Measurements from ENCODE around the gene GPC3.

The GPC3 gene

DNA sequence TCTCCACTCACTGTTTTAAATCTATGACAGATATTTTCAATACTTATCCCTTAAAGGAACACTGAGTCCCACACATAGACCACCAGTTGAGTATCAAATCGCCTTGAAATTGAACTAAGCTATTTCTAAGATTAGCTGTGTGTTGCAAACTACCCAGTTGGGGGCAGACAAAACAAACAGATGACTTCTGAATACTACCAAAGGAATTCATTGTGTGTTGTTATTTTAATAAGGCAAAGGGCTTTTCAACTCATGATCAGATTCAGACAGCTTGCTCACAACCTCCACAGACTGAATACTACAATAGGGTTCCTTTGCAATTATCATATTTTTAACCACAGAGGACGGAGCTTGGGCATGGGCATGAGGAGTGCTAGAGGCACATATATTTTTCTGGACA lies 287.1 kb downstream of the GPC3 start:
- DNase-seq (ENCODE audit: extremely low spot score), result peak; percentile 18
- POLR2A ChIA-PET, result no interaction called here
- TF ChIP-seq, protein P1, sequence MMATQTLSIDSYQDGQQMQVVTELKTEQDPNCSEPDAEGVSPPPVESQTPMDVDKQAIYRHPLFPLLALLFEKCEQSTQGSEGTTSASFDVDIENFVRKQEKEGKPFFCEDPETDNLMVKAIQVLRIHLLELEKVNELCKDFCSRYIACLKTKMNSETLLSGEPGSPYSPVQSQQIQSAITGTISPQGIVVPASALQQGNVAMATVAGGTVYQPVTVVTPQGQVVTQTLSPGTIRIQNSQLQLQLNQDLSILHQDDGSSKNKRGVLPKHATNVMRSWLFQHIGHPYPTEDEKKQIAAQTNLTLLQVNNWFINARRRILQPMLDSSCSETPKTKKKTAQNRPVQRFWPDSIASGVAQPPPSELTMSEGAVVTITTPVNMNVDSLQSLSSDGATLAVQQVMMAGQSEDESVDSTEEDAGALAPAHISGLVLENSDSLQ (IDR thresholded peaks at IDR 0.05), result 0 out of 2 replicates have a peak, but pooled peaks have one; percentile 15
- TF ChIP-seq L3MBTL2 (conservative IDR thresholded peaks at IDR 0.05), result no peak
- CTCF ChIA-PET, result interaction anchor here (0.6 to 2.3 kb wide), 9 partner anchors 10 to 1094 kb away, joined by 3 to 7 read pairs (median 4); partner anchors contain the start of gene HS6ST2

DNA sequence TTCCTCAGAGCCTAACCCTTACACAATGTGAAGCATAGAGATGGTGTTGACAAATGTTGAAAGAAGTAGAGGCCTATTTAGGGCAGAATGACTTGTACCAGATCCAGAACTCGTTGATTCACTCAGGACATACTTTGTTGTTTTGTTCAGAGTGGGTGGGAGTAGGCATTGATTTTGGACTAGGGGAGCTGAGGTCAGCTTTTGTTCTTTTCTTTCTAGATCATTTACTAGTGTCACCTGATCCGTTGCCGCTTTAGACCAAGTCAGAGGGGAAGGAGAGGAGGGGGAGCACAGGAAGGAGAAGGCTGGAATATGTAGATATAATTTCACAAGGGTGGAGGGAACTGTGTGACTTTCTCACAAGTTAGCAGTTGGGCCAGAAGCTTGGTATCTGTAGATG lies 287.7 kb downstream of the GPC3 start:
- POLR2A ChIA-PET, result no interaction called here
- no peak for DNase-seq (ENCODE audit: extremely low spot score)
- CTCF ChIA-PET, result interaction anchor here (0.6 to 2.3 kb wide), 8 partner anchors 9 to 1093 kb away, joined by 3 to 7 read pairs (median 4); partner anchors contain the start of gene HS6ST2
- TF ChIP-seq ZNF384 (IDR thresholded peaks at IDR 0.05) (no peak), CTBP1 (IDR thresholded peaks at IDR 0.05; ENCODE audit: borderline replicate concordance) (no peak), SP1 (IDR thresholded peaks at IDR 0.05) (no peak), FOXA1 (IDR thresholded peaks at IDR 0.05) (no peak), TARDBP (IDR thresholded peaks at IDR 0.05) (no peak), BHLHE40 (IDR thresholded peaks at IDR 0.05; ENCODE audit: borderline replicate concordance) (no peak), NFRKB (IDR thresholded peaks at IDR 0.05) (no peak), FOXM1 (IDR thresholded peaks at IDR 0.05; ENCODE audit: borderline replicate concordance) (no peak), ARNT (IDR thresholded peaks at IDR 0.05) (no peak), LEF1 (IDR thresholded peaks at IDR 0.05; ENCODE audit: borderline replicate concordance) (no peak), HDGF (IDR thresholded peaks at IDR 0.05; ENCODE audit: borderline replicate concordance) (no peak), SUZ12 (IDR thresholded peaks at IDR 0.05) (no peak), ELF4 (IDR thresholded peaks at IDR 0.05) (no peak), L3MBTL2 (conservative IDR thresholded peaks at IDR 0.05) (no peak), FOXK2 (IDR thresholded peaks at IDR 0.05) (no peak)
- TF ChIP-seq, protein P1 (IDR thresholded peaks at IDR 0.05), result no peak

DNA sequence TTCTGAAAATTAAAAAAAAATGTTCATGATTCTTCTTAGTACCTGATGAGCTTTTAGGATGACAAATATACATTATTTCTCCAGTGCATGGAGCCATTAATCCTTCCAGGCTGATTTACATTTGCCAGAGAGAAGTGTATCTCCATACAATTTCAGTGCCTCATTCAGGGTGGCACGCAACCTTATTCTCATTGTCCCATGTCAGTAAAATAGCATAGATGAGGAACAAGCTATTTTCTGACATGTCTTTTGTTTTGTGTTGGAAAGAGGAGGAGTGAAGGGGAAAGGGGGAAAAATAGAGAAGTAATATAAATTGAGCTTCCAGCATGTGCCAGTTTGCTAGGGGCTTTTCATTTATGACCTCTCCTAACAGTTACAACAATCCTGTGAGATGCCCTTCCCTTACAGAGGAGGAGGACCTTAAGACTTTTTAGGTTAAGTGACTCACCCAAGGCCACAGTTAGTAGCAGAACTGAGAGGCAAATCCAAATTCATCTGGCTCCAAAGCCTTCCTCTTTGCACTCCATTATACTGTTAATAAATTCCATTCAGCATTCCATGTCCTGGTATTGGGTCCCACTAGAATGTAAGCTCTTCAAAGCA lies 295.3 kb downstream of the GPC3 start:
- ChIA-PET CTCF (no interaction called here), POLR2A (no interaction called here)
- no peak for DNase-seq (ENCODE audit: extremely low spot score)

DNA sequence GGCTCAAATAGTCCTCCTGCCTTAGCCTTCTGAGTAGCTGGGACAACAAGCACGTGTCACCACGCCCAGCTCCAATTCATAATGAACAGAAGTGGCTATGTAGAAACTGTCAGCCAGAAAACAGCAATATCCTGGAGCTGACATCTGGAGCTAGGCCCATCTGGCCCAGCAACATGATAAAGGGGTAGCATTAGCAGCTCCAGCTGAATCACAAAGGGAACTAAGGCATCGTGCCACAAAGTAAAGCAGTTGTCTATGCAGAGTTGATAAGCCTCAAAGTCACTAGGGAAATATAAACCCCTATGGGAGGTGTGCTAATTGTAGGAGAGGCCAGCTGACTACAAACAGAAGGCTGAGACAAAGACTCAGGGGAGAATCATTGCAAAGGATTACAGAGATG lies 299.6 kb downstream of the GPC3 start:
- ChIA-PET CTCF (no interaction called here), POLR2A (no interaction called here)
- no peak for DNase-seq (ENCODE audit: extremely low spot score)
- no peak for TF ChIP-seq ZNF384 (IDR thresholded peaks at IDR 0.05)
- TF ChIP-seq LEF1 (IDR thresholded peaks at IDR 0.05; ENCODE audit: borderline replicate concordance), result no peak
- no peak for TF ChIP-seq HDGF (IDR thresholded peaks at IDR 0.05; ENCODE audit: borderline replicate concordance)
- no peak for TF ChIP-seq ELF4 (IDR thresholded peaks at IDR 0.05)
- TF ChIP-seq L3MBTL2 (conservative IDR thresholded peaks at IDR 0.05), result no peak
- no peak for TF ChIP-seq TARDBP (IDR thresholded peaks at IDR 0.05)
- TF ChIP-seq SUZ12 (IDR thresholded peaks at IDR 0.05), result no peak
- no peak for TF ChIP-seq SP1 (IDR thresholded peaks at IDR 0.05)

More for the DNA sequence above, 295.3 kb downstream of the GPC3 start:
- TF ChIP-seq FOXM1 (IDR thresholded peaks at IDR 0.05; ENCODE audit: borderline replicate concordance) (no peak), SUZ12 (IDR thresholded peaks at IDR 0.05) (no peak), FOXK2 (IDR thresholded peaks at IDR 0.05) (no peak), ARNT (IDR thresholded peaks at IDR 0.05) (no peak), BHLHE40 (IDR thresholded peaks at IDR 0.05; ENCODE audit: borderline replicate concordance) (no peak), SP1 (IDR thresholded peaks at IDR 0.05) (no peak), CTBP1 (IDR thresholded peaks at IDR 0.05; ENCODE audit: borderline replicate concordance) (no peak), HDGF (IDR thresholded peaks at IDR 0.05; ENCODE audit: borderline replicate concordance) (no peak), ELF4 (IDR thresholded peaks at IDR 0.05) (no peak), NFRKB (IDR thresholded peaks at IDR 0.05) (no peak), TARDBP (IDR thresholded peaks at IDR 0.05) (no peak), L3MBTL2 (conservative IDR thresholded peaks at IDR 0.05) (no peak)

DNA sequence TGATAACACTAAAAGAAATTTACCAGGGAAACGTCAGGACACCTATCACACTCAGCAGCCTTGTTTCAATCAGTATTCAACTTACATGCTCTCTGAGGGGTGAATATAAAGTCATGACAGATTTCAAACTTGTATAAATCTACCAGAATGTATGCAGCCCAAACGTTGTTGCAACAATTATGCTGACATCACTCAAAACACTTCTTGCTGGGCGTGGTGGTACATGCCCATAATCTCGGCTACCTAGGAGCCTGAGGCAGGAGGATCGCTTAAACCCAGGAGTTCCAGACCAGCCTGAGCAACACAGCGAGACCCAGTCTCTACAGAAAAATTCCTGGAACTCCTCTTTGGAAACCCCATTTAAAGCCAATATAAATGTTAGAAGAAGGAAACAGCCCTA lies 303.5 kb downstream of the GPC3 start:
- ChIA-PET POLR2A (no interaction called here), CTCF (no interaction called here)
- no peak for DNase-seq (ENCODE audit: extremely low spot score)
- TF ChIP-seq L3MBTL2 (conservative IDR thresholded peaks at IDR 0.05), result no peak
- TF ChIP-seq SP1 (IDR thresholded peaks at IDR 0.05), result no peak
- TF ChIP-seq LEF1 (IDR thresholded peaks at IDR 0.05; ENCODE audit: borderline replicate concordance), result no peak
- no peak for TF ChIP-seq SUZ12 (IDR thresholded peaks at IDR 0.05)
- no peak for TF ChIP-seq CTBP1 (IDR thresholded peaks at IDR 0.05; ENCODE audit: borderline replicate concordance)
- no peak for TF ChIP-seq BHLHE40 (IDR thresholded peaks at IDR 0.05; ENCODE audit: borderline replicate concordance)
- TF ChIP-seq TARDBP (IDR thresholded peaks at IDR 0.05), result no peak
- no peak for TF ChIP-seq FOXM1 (IDR thresholded peaks at IDR 0.05; ENCODE audit: borderline replicate concordance)
- no peak for TF ChIP-seq ELF4 (IDR thresholded peaks at IDR 0.05)
- no peak for TF ChIP-seq NFRKB (IDR thresholded peaks at IDR 0.05)
- TF ChIP-seq ARNT (IDR thresholded peaks at IDR 0.05), result no peak
- no peak for TF ChIP-seq ZNF384 (IDR thresholded peaks at IDR 0.05)
- TF ChIP-seq HDGF (IDR thresholded peaks at IDR 0.05; ENCODE audit: borderline replicate concordance), result no peak

DNA sequence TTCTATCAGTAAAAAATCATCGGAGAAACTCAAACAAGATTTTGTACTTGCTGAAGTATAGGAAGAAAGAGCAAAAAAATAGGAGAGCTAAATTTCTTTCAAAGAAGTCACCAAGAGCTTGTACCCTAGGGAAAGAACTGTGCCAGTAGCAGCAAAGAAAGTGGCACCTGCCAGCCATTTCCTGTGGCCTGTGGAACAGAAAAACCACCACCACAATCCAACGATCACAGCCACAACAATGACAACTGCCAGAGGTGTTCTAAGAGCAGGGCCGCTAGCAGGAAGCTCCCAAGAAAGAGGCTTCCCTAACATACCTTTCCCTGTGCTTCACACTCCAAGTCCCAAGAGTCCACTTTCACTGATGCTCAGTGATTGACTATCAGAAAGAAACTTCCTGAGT lies 304.0 kb downstream of the GPC3 start:
- ChIA-PET CTCF (no interaction called here), POLR2A (no interaction called here)
- TF ChIP-seq NFRKB (IDR thresholded peaks at IDR 0.05) (no peak), L3MBTL2 (conservative IDR thresholded peaks at IDR 0.05) (no peak), FOXA1 (IDR thresholded peaks at IDR 0.05) (no peak), CTBP1 (IDR thresholded peaks at IDR 0.05; ENCODE audit: borderline replicate concordance) (no peak), HDGF (IDR thresholded peaks at IDR 0.05; ENCODE audit: borderline replicate concordance) (no peak), FOXM1 (IDR thresholded peaks at IDR 0.05; ENCODE audit: borderline replicate concordance) (no peak), TARDBP (IDR thresholded peaks at IDR 0.05) (no peak), ZNF384 (IDR thresholded peaks at IDR 0.05) (no peak), FOXK2 (IDR thresholded peaks at IDR 0.05) (no peak), LEF1 (IDR thresholded peaks at IDR 0.05; ENCODE audit: borderline replicate concordance) (no peak), BHLHE40 (IDR thresholded peaks at IDR 0.05; ENCODE audit: borderline replicate concordance) (no peak), ARNT (IDR thresholded peaks at IDR 0.05) (no peak), SP1 (IDR thresholded peaks at IDR 0.05) (no peak), SUZ12 (IDR thresholded peaks at IDR 0.05) (no peak), ELF4 (IDR thresholded peaks at IDR 0.05) (no peak)
- TF ChIP-seq, protein P1 (IDR thresholded peaks at IDR 0.05), result no peak
- DNase-seq (ENCODE audit: extremely low spot score), result no peak

Data from HEK293T (cell line).